ENCODE data around the gene POLA2. TPM values are rescaled to one million over a fixed set of nuclear protein-coding genes. Genes with fewer than 3 reads are reported as not detected.
"Not testable (repeated sequence)": the region's sequence is repeated elsewhere in the genome, so short reads cannot be mapped to it uniquely, and the experiment has no call there.

POLA2 gene
- polyA plus RNA-seq, 1 donor (not counting 4 experiments of a cell fraction or from before 2014, with no cell fraction given): 20.9 TPM

- dilution Hi-C loops (cut with MboI; ENCODE audit: extremely low pct_ligation_motif_present, low sequenced_read_pairs): no loop called here
- H3K4me2 ChIP-seq (ENCODE audit: control insufficient read depth, extremely low read depth, insufficient read depth, low read depth, low read length): no peak overlapping the region
- FAIRE-seq (no peak), DNase-seq (ENCODE audit: low read depth, low spot score) (no peak)
- peaks cover 0 to 17% of the 10 kb centered on the region in 2 experiments for H3K36me3 ChIP-seq (ENCODE audit: control insufficient read depth in 2 of 2, extremely low read depth in 1 of 2, insufficient read depth in 2 of 2, low read length in 2 of 2)
- no peak overlapping the region for H3K9ac ChIP-seq (ENCODE audit: control insufficient read depth, extremely low read depth, insufficient read depth, low read length)
- no peaks in the 10 kb centered on the region for H3K9me1 ChIP-seq (ENCODE audit: control insufficient read depth, extremely low read depth, insufficient read depth, low read length)
- no peaks in the 10 kb centered on the region for H3K9me3 ChIP-seq (ENCODE audit: control insufficient read depth, low read depth, low read length)
- H3K4me1 ChIP-seq (ENCODE audit: control insufficient read depth, extremely low read depth, insufficient read depth, low read length): peaks cover 14% of the 10 kb centered on the region
- H3K4me3 ChIP-seq (ENCODE audit: control insufficient read depth in 2 of 3, extremely low read depth in 1 of 3, insufficient read depth in 2 of 3, low read depth in 1 of 3, low read length in 3 of 3): no peak overlapping the region
- no peaks in the 10 kb centered on the region for H3K79me2 ChIP-seq (ENCODE audit: control insufficient read depth, insufficient read depth, low read length)
- H3K27ac ChIP-seq (ENCODE audit: control insufficient read depth, insufficient read depth, low read length): no peak overlapping the region
- no peak overlapping the region for H2AFZ ChIP-seq (ENCODE audit: control insufficient read depth, low read length)
- no peaks in the 10 kb centered on the region for H3K27me3 ChIP-seq (ENCODE audit: control insufficient read depth, extremely low read depth, insufficient read depth, low read length)
- no peak for TF ChIP-seq EZH2 (IDR thresholded peaks at IDR 0.05; ENCODE audit: low read length)
- TF ChIP-seq CTCF (optimal IDR thresholded peaks at IDR 0.05 in 1 of 3, IDR thresholded peaks at IDR 0.05 in 1 of 3, conservative IDR thresholded peaks at IDR 0.05 in 1 of 3; ENCODE audit: extremely low read depth in 1 of 3, insufficient read depth in 2 of 3, low read length in 3 of 3): no peak
- H4K20me1 ChIP-seq (ENCODE audit: control insufficient read depth, extremely low read depth, insufficient read depth, low read length): no peaks in the 10 kb centered on the region
Observed at GRCh38 chr11:65227879-65228278, 33.9 kb upstream of the POLA2 start.

GRCh38 chr11:65236194-65237059 is 25.3 kb upstream of the POLA2 start:
- Histone ChIP-seq H4K20me1 (ENCODE audit: control insufficient read depth, extremely low read depth, insufficient read depth, low read length) (no peaks in the 10 kb centered on the region), H3K9me3 (ENCODE audit: control insufficient read depth, low read depth, low read length) (no peaks in the 10 kb centered on the region), H3K4me1 (ENCODE audit: control insufficient read depth, extremely low read depth, insufficient read depth, low read length) (no peaks in the 10 kb centered on the region), H3K36me3 (ENCODE audit: control insufficient read depth in 2 of 2, extremely low read depth in 1 of 2, insufficient read depth in 2 of 2, low read length in 2 of 2) (peaks cover 0 to 4% of the 10 kb centered on the region in 2 experiments), H3K4me3 (ENCODE audit: control insufficient read depth in 2 of 3, extremely low read depth in 1 of 3, insufficient read depth in 2 of 3, low read depth in 1 of 3, low read length in 3 of 3) (no peak overlapping the region), H3K27ac (ENCODE audit: control insufficient read depth, insufficient read depth, low read length) (no peak overlapping the region), H3K4me2 (ENCODE audit: control insufficient read depth, extremely low read depth, insufficient read depth, low read depth, low read length) (no peak overlapping the region), H3K79me2 (ENCODE audit: control insufficient read depth, insufficient read depth, low read length) (no peaks in the 10 kb centered on the region), H2AFZ (ENCODE audit: control insufficient read depth, low read length) (no peak overlapping the region), H3K9ac (ENCODE audit: control insufficient read depth, extremely low read depth, insufficient read depth, low read length) (no peak overlapping the region), H3K27me3 (ENCODE audit: control insufficient read depth, extremely low read depth, insufficient read depth, low read length) (no peaks in the 10 kb centered on the region), H3K9me1 (ENCODE audit: control insufficient read depth, extremely low read depth, insufficient read depth, low read length) (no peaks in the 10 kb centered on the region)
- FAIRE-seq (no peak), DNase-seq (ENCODE audit: low read depth, low spot score) (no peak)
- dilution Hi-C loops (cut with MboI; ENCODE audit: extremely low pct_ligation_motif_present, low sequenced_read_pairs): no loop called here
- TF ChIP-seq CTCF (optimal IDR thresholded peaks at IDR 0.05 in 1 of 3, IDR thresholded peaks at IDR 0.05 in 1 of 3, conservative IDR thresholded peaks at IDR 0.05 in 1 of 3; ENCODE audit: extremely low read depth in 1 of 3, insufficient read depth in 2 of 3, low read length in 3 of 3): no peak
- no peak for TF ChIP-seq EZH2 (IDR thresholded peaks at IDR 0.05; ENCODE audit: low read length)

- dilution Hi-C loops (cut with MboI; ENCODE audit: extremely low pct_ligation_motif_present, low sequenced_read_pairs); H3K4me2 ChIP-seq (ENCODE audit: control insufficient read depth, extremely low read depth, insufficient read depth, low read depth, low read length); H3K36me3 ChIP-seq (ENCODE audit: control insufficient read depth in 2 of 2, extremely low read depth in 1 of 2, insufficient read depth in 2 of 2, low read length in 2 of 2); H4K20me1 ChIP-seq (ENCODE audit: control insufficient read depth, extremely low read depth, insufficient read depth, low read length); H3K27ac ChIP-seq (ENCODE audit: control insufficient read depth, insufficient read depth, low read length); H3K79me2 ChIP-seq (ENCODE audit: control insufficient read depth, insufficient read depth, low read length); H3K9me3 ChIP-seq (ENCODE audit: control insufficient read depth, low read depth, low read length); H3K9me1 ChIP-seq (ENCODE audit: control insufficient read depth, extremely low read depth, insufficient read depth, low read length); H3K4me1 ChIP-seq (ENCODE audit: control insufficient read depth, extremely low read depth, insufficient read depth, low read length); DNase-seq (ENCODE audit: low read depth, low spot score); H3K9ac ChIP-seq (ENCODE audit: control insufficient read depth, extremely low read depth, insufficient read depth, low read length); H2AFZ ChIP-seq (ENCODE audit: control insufficient read depth, low read length); H3K27me3 ChIP-seq (ENCODE audit: control insufficient read depth, extremely low read depth, insufficient read depth, low read length); FAIRE-seq; H3K4me3 ChIP-seq (ENCODE audit: control insufficient read depth in 2 of 3, extremely low read depth in 1 of 3, insufficient read depth in 2 of 3, low read depth in 1 of 3, low read length in 3 of 3): not testable (repeated sequence)
Observed at GRCh38 chr11:65238302-65238701, 23.5 kb upstream of the POLA2 start.

Measured in keratinocyte (primary cell).